Brain microvascular endothelial cell (primary cell): Measurements from ENCODE around the gene DCAF6.

Experiments
- DNase-seq: peaks from one replicate; pipeline ENCODE4 v3.0.0-alpha.2; 2020
- H3K27ac ChIP-seq: fragments of 250-450 bp; sonication (Bioruptor Pico); 2 replicates; pipeline ENCODE4 v1.5.1; 2020; ENCODE audit warnings: mild to moderate bottlenecking, moderate library complexity
- H3K27me3 ChIP-seq: fragments of 250-450 bp; sonication (Bioruptor Pico); replicated peaks from 2 replicates; pipeline ENCODE4 v1.5.1; 2020; ENCODE audit warnings: mild to moderate bottlenecking
- H3K36me3 ChIP-seq: fragments of 250-450 bp; sonication (Bioruptor Pico); replicated peaks from 2 replicates; pipeline ENCODE4 v1.5.1; 2020; ENCODE audit warnings: mild to moderate bottlenecking
- H3K4me3 ChIP-seq: 2 replicates; pipeline ENCODE4 v1.5.1; 2011; ENCODE audit warnings: low read depth, mild to moderate bottlenecking, control low read depth, low read length, moderate library complexity
- in situ Hi-C: cut with HindIII; loops from 2 replicates; pipeline ENCODE4 v1.10.0; 2017; ENCODE audit warnings: low sequenced_read_pairs, low pct_ligation_motif_present
- TF ChIP-seq, protein P1 (sequence below): IDR thresholded peaks from 2 replicates; pipeline ENCODE4 v1.5.1; 2011; ENCODE audit warnings: low read depth, mild to moderate bottlenecking, moderate library complexity, low read length, control low read depth, inconsistent platforms; ENCODE audit errors: missing control alignments

The DCAF6 gene

DNA sequence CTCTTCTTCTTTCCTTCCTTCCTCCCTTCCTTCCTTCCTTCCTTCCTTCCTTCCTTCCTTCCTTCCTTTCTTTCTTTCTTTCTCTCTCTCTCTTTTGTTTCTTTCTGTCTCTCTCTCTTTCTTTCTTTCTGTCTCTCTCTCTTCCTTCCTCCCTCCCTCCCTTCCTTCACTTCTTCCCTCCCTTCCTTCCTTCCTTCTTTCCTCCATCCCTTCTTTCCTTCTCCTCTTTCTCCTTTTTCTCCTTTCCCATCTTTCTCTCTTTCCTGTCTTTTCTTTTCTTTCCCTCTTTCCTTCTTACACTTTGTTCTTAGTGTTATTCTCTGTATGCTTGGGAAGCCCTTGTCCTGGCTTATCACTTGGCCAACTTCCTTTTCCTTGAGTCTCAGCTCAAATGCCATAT, 72.8 kb downstream of the DCAF6 start:
- TF ChIP-seq, protein P1, sequence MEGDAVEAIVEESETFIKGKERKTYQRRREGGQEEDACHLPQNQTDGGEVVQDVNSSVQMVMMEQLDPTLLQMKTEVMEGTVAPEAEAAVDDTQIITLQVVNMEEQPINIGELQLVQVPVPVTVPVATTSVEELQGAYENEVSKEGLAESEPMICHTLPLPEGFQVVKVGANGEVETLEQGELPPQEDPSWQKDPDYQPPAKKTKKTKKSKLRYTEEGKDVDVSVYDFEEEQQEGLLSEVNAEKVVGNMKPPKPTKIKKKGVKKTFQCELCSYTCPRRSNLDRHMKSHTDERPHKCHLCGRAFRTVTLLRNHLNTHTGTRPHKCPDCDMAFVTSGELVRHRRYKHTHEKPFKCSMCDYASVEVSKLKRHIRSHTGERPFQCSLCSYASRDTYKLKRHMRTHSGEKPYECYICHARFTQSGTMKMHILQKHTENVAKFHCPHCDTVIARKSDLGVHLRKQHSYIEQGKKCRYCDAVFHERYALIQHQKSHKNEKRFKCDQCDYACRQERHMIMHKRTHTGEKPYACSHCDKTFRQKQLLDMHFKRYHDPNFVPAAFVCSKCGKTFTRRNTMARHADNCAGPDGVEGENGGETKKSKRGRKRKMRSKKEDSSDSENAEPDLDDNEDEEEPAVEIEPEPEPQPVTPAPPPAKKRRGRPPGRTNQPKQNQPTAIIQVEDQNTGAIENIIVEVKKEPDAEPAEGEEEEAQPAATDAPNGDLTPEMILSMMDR, result no peak
- Histone ChIP-seq H3K36me3 (peaks cover 6% of the 10 kb centered on the region), H3K4me3 (no peak overlapping the region), H3K27me3 (no peaks in the 10 kb centered on the region), H3K27ac (no peak overlapping the region)
- no peak for DNase-seq
- in situ Hi-C loops, result no loop called here

DNA sequence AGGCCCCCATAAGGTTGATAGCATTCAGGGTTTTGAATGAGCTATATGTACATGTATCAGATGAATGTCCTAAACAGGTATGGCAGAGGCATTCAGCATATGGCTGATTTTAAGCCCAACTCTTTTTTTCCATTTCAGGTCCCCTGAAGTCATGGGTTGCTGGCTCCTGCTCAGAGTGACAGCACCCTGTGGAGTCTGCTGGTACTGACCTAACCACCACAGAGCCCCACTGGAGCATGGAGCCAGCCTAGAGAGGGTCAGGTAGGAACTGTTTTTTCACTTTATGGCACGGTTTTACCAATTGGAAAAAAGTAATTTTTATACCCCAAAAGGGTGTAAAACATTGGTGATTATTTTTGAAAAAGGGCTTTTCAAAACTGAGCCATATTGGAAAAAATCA, 82.9 kb downstream of the DCAF6 start:
- peaks cover 18% of the 10 kb centered on the region for H3K36me3 ChIP-seq
- in situ Hi-C loops, result no loop called here
- no peak overlapping the region for H3K4me3 ChIP-seq
- TF ChIP-seq, protein P1, result no peak
- no peak overlapping the region for H3K27ac ChIP-seq
- DNase-seq, result no peak
- no peaks in the 10 kb centered on the region for H3K27me3 ChIP-seq

DNA sequence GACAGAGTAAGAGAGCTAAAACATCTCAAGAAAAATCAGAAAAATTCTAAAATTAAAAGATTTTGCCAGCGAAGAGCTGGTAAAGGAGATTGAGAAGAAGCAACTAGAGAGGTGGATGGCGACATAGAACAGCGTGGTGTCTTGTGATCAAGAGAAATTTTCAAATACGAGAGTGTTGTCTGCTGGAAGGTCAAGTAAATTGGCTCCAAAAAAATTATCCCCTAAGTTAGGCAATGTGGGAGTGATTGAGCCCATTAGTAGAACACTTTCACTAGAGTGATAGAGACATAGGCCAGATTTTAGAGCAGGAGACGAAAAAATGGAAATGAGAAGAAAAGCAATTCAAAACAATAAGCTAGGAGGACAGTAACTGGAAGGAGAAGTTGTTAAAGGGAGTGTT, 94.7 kb downstream of the DCAF6 start:
- in situ Hi-C loops, result no loop called here

DNA sequence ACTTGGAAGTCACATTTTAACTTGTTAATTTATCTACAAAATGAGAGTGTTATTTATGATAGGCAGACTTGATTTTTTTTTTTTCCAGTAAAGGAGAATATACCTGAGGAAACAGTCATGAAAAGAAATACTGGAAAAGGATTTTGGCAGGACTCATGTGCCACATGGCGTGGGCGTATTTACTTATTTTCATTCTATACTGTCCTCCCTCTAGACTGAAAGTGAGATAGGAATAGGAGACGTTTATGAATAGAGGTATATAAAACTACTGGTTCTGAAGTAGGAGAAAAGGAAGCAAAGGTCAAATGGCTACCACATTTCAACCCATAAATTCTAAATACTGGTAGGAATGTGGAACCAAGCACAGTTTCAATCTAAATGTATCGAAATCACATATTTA, 95.1 kb downstream of the DCAF6 start:
- Histone ChIP-seq H3K27me3 (no peaks in the 10 kb centered on the region), H3K36me3 (no peaks in the 10 kb centered on the region), H3K27ac (no peak overlapping the region), H3K4me3 (no peak overlapping the region)
- in situ Hi-C loops, result no loop called here
- TF ChIP-seq, protein P1, result no peak
- no peak for DNase-seq

More for the DNA sequence above, 94.7 kb downstream of the DCAF6 start:
- no peak overlapping the region for H3K4me3 ChIP-seq
- no peaks in the 10 kb centered on the region for H3K27me3 ChIP-seq
- TF ChIP-seq, protein P1, result no peak
- no peak for DNase-seq
- no peaks in the 10 kb centered on the region for H3K36me3 ChIP-seq
- H3K27ac ChIP-seq, result no peak overlapping the region

DNA sequence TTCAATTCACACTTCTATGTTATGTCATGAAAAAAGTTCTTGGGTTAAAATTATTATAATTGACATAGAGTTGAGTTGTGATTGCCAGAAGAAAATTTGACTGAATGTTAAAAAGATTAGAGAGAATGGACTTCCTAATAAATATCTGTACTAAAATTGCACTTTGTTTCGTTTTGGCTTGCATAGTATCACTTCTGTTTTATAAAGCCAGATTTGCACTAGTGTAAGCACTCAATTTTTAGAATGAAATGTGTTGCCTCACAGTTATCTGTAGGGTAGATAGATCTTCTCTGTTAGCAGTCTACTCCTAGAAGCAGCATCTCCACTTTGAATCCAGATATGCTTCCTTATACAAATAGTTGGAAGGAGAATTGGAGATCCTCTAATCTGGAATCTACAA, 95.5 kb downstream of the DCAF6 start:
- TF ChIP-seq, protein P1, result no peak
- no peak overlapping the region for H3K27ac ChIP-seq
- no peaks in the 10 kb centered on the region for H3K36me3 ChIP-seq
- no peak for DNase-seq
- H3K4me3 ChIP-seq, result no peak overlapping the region
- no peaks in the 10 kb centered on the region for H3K27me3 ChIP-seq
- in situ Hi-C loops, result no loop called here

DNA sequence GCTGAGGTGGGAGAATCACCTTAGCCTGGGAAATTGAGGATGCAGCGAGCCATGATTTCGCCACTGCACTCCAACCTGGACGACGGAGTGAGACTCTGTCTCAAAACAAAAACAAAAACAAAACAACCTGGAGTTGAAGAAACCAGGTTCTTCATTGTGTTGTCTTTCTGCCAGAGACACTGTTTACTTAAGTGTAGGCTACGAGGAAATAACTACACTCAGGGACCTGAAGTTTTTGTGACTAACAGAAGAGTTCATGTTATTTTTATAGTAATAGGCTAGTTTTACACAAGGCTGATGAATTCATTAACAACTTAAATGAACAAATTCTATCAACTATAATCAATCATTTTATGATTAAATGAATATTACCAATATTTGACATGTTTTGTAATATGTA, 98.9 kb downstream of the DCAF6 start:
- H3K36me3 ChIP-seq, result no peaks in the 10 kb centered on the region
- no peak overlapping the region for H3K27ac ChIP-seq
- no peak for DNase-seq
- H3K4me3 ChIP-seq, result no peak overlapping the region
- H3K27me3 ChIP-seq, result no peaks in the 10 kb centered on the region
- TF ChIP-seq, protein P1, result no peak
- in situ Hi-C loops, result no loop called here
